HG02973 (cell line): ENCODE results near the gene ME3.
A peak's percentile ranks its signal among the peaks of the same experiment; 100 is the strongest.
"Not testable (repeated sequence)": the region's sequence is repeated elsewhere in the genome, so short reads cannot be mapped to it uniquely, and the experiment has no call there.

Source experiments
- ATAC-seq: cut with Tn5 transposase; IDR thresholded peaks from one replicate; pipeline ENCODE4 v1.9.1; 2021; ENCODE audit warnings: moderate library complexity; ENCODE audit not compliant: unreplicated experiment

Gene ME3

DNA sequence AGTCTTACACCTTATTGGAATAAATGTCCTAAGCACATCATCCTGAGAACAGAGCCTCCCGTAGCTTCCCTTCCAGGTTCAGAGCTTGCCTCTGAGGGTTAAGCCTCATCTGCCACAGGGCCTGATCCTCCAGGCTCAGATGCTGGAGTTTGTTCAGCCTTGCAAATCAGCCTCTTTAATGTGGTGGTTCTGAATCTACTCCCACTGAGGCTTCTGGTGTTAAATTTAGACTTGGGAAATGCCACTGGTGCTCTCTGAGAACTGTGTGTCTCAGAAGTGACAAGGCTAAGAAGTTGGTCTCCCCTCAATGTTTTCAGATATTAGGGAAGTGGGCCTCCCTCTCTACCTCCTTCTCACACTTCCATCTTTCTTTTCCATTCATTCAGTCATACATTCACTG, 229.0 kb downstream of the ME3 start:
- no peak for ATAC-seq

DNA sequence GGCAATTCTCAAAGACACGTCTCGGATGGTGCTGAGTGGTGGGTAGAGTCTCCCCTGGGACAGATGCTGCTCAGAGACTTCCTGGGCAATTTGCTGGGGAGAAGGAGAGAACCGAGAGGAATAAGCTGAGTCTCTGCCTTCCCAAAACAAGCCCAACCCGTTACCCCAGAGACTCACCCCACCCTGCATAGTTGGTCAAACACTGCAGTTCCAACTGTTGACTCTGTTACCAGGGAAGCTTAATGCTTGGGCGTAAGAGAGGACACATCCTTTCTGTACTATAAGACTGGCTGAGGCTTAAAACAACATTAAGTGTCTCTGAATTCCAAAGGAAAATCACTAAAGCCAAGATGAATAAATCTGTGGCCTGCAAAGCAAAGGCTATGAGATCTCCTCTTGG, 229.6 kb downstream of the ME3 start:
- ATAC-seq: no peak

DNA sequence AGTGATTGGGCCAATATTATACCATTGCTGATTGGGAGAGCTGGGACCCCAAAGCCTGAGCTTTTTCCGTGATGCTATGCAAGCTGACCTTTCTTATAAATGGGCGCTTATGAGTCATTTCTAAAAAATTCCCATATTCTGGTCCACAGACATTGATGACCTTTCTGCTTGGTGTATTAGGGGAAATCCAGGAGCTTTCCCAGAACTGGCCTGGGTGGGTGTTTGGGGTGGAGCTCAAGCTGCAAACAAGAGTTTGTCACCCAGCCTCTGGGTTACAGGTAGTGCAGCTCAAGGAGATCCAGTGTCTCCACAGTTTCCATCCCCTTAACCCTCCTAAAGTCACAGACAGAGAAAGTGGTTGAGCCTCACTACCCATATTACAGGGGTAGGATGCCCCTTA, 230.0 kb downstream of the ME3 start:
- ATAC-seq: no peak

DNA sequence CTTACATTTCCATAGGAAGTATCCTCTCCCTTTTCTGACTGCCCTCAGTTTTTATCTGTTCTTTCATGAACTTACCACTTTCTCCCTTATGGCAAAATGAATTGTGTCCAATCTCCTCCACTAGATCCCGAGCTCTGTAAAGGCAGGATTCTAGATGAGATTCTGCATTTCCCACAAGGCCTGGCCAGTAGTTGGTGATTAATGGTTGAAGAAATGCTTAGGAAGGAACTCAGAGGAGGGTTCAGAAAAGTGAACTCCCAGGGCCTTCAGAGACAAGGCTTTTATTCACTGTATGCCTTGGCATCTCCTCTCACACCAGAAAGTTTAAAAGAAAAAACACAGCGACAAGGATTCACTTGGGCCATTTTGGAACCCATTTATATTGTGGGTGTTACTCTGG, 231.6 kb downstream of the ME3 start:
- ATAC-seq: no peak

DNA sequence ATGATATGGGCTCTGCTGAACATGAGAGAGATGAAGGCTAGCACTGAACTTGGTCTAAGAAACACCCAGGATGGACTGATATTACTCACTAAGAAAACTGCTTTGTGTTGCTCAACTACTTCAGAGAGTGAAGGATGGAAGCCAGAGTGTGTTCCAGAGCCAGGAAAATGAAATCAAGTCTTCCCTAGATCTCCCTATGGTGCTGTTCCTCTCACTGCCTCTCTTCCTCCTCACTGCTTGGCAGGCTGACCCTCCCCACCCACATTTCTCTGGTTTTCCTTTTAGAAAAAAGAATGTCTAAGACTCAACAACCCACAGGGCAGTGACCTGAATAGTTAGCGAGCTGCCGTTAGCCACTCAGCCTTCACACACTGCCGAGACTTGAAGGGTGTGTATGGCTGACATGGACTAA, 232.1 kb downstream of the ME3 start:
- ATAC-seq: no peak

DNA sequence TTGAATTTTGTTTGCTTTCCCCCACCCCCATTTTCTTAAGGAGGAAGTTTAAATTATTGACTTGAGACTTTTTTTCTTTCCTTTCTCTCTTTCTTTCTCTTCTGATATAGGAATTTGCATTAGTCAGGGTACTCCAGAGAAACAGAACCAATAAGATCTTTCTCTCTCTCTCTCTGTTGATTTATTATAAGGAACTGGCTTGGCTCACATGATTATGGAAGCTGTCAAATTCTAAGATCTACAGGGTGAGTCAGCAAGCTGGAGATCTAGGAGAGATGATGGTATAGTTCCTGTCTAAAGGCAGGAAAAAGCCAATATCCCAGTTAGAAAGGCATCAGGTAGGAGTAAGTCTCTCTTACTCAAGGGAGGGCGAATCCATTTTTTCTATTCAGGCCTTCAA, 233.7 kb downstream of the ME3 start:
- no peak for ATAC-seq

DNA sequence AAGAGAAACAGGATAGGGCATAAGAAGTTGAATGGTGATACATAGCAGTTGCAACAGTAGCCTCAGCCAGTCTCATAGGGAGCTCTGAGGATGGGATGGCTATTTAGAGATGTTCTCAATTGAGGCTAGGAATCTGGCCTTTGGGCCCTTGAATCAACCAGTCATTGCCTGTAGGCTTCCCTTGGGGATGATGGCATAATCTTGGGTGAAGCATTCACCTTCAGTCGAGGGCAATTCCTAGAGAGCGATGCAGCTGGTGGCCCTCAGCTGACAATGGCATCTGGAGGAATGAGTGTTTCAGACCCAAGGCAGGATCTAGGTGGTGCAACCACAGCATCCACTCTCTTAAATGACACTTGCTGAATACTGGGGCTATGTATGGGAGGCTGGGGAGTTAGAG, 236.7 kb downstream of the ME3 start:
- no peak for ATAC-seq

DNA sequence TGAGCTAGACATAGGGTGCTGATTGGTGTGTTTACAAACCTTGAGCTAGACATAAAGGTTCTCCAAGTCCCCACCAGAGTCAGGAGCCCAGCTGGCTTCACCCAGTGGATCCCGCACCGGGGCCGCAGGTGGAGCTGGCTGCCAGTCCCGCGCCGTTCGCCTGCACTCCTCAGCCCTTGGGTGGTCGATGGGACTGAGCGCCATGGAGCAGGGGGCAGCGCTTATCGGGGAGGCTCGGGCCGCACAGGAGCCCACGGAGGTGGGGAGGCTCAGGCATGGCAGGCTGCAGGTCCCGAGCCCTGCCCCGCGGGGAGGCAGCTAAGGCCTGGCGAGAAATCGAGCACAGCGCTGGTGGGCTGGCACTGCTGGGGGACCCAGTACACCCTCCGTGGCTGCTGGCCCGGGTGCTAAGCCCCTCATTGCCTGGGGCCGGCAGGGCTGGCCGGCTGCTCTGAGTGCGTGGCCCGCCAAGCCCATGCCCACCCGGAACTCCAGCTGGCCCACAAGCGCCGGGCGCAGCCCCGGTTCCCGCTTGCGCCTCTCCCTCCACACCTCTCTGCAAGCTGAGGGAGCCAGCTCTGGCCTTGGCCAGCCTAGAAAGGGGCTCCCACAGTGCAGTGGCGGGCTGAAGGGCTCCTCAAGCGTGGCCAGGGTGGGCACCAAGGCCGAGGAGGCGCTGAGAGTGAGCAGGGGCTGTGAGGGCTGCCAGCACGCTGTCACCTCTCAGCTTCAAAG, 238.9 kb downstream of the ME3 start:
- not testable (repeated sequence) for ATAC-seq

DNA sequence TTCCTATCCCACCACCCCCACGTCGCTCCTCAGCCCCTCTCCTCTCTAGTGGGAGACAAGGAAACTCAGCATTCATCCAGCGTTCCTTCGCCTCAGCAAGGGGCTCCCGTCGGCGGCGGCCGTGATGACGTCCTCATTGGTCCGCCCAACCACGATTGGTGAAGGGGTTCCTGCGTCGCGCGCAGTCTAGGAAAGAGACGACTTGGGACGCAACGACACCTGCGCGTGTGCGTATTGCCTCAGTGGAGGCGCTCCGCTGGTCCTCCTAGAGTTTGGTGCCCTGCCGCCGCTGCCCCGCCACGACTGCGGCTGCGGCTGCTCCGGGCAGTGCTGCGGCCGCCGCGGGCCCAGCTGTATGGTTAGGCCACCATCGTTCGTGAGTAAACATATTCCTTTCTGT, 241.2 kb downstream of the ME3 start:
- no peak for ATAC-seq

DNA sequence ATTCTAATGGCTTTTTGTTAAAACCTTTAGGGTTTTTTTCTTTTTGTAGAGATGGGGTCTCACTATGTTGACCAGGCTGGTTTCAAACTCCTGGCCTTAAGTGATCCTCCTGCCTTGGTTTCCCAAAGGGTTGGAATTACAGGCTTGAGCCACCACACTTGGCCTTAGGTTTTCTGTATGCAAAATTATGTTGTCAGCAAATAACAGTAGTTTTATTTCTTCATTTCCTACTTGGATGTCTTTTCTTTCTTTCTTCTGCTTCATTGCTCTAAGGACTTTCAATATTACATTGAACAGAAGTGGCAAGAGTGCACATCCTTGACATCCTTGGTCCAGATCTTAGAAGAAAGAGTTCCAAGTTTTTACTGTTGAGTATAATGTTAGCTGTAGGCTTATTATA, 245.0 kb downstream of the ME3 start:
- no peak for ATAC-seq

DNA sequence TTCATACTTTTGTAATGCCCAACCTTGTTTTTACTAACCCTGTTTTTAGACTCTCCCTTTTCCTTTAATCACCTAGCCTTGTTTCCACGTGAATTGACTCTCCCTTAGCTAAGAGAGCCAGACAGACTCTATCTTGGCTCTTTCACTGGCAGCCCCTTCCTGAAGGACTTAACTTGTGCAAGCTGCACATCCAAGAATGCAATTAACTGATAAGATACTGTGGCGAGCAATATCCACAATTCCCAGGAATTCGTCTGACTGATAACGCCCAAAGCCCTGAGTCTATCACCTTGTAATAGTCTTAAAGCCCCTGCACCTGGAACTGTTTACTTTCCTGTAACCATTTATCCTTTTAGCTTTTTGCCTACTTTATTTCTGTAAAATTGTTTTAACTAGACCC, 248.9 kb downstream of the ME3 start:
- ATAC-seq: not testable (repeated sequence)

DNA sequence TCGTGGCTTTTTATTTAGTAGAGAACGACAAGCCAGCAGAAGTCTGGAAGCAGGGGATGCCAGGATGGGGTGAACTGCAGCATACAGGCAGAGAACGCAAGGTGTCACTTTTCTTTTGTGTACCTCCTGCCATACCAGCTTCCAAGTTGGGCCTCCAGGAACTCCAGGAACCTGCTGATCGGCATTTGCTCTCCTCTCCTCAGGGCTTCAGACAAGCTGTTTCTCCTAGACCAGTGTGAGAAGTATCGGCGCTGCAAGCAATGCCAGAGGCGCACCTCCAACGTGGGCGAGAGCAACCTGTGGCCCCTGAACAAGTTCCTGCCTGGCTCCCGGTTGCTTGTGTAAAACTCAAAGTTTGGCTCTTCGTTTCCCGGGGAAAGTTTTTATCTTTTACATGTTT, 250.0 kb downstream of the ME3 start:
- ATAC-seq: no peak

DNA sequence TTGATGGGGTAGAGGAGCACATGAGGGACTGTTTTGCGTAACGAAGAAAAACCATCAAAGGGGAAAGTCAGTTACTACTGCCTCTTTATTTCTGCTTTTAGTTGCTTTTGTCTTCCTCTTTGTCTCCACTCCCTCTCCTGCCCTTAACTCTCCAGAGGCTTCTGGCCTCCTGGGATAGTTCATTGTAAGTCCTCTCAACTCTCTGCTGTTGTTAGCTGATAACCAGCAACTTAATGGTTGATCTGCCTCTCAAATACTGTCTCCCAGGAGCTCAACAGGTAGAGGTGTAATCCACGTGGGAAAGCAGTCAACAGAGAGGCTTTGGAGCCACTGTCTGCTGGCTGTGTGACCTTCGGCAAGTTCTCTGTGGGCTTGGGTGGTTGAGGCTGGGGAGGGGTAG, 250.5 kb downstream of the ME3 start:
- ATAC-seq: no peak

DNA sequence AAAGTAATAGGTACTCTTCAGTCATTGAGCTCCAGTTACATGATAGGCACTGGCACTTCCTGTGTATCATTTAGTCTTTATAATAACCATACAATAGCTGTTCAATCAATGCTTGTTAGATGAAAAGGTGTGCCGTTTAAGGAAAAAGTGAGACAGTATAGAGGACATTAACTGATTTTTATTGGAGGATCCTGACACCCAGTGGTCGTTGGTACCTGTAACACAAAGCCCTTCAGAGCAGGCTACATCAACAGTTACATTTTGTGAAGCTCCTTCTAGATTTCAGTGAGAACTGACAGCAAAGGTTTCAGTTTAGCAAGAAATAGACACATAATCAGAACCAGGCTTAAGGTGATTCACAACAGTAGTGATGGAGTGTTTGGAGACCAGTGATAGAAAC, 253.5 kb downstream of the ME3 start:
- ATAC-seq: peak; percentile 46

DNA sequence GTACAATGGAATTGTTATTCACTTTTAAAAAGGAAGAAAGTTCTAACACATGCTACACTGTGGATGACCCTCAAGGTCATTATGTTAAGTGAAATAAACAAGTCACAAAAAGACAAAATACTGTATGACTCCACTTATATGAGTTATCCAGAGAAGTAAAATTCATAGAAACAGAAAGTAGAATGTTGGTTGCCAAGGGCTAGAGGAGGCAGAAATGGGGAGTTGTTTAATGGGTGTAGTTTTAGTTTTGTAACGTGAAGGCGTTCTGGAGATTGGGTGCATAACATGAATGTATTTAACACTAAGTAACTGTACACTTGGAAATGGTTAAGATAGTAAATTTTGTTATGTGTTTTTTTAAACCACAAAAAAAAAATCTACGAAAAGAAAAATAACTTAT, 253.9 kb downstream of the ME3 start:
- ATAC-seq: no peak

DNA sequence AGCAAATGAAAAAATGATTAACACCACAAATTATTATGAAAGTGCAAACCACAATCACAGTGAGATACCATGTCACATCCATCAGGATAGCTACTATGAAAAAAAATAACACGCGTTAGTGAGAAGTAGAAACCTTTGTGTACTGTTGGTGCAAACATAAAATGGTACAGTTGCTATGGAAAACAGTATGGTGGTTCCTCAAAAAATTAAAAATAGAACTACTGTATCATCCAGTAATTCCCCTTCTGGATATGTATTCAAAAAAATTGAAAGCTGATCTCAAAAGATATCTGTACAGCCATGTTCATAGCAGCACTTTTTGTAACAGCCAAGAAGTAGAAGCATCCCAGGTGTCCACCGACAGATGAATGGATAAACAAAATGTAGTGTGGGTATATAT, 254.3 kb downstream of the ME3 start:
- ATAC-seq: no peak

DNA sequence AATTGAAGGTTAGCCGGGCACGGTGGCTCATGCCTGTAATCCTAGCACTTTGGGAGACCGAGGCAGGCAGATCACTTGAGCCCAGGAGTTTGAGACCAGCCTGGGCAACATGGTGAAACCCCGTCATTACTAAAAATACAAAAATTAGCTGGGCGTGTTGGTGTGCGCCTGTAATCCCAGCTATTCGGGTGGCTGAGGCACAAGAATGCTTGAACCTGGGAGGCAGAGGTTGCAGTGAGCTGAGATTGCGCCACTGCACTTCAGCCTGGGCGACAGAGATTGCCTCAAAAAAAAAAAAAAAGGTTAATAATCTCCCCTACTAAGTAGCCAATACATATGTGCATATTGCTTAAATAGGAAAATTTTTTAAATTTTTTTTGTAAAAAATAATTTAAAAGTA, 255.5 kb downstream of the ME3 start:
- not testable (repeated sequence) for ATAC-seq

DNA sequence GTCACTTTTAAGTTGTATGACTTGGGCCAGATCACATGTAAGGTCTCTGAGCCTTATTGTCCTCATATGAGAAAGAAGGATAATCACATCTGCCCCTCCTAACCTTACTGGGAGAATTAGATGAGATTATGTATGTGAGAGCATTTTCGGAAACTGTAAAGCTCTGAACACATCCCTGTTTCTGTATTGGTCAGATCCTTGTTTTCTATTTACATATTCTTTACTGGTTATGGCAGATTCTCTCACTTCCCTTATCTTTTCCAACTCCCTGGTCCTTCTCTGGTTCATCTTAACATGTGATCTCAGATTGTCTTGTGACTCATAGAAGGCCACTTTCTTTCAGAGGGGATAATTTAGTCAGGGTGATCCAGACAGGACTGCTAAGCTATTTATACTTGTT, 255.9 kb downstream of the ME3 start:
- ATAC-seq: no peak

DNA sequence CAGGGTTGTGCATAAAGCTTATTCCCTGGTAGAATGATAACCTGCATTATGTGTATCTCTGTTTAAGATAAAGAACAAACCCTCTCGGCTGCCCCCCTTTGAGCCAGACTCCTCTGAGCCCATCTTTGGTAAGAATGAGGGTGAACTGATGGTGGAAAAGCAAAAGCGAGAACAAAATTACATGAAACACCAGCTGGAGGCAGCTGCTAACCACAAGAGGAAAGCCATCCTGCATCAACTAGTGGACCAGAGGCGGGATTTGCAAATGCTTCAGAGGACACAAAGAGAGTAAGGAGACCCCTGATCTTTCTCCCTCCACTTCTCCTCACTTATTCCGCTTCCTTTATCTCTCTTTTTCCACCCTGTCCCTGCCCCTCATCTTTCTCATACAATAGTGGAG, 257.4 kb downstream of the ME3 start:
- no peak for ATAC-seq

DNA sequence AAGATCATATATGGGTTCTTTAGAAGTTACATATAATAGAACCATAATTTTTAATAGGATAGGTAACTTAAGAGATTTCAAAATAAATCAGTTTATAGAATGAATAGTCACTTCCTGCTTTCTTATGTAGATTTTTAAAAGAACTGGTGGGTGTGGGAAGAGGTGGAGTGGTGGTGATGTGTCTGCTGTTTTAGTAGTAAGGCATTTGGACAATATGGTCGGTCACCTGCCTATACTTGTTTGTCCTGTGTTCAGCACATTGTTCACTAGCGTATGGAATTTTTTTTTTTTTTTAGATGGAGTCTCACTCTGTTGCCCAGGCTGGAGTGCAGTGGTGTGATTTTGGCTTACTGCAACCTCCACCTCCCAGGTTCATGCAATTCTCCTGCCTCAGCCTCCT, 258.4 kb downstream of the ME3 start:
- ATAC-seq: no peak

DNA sequence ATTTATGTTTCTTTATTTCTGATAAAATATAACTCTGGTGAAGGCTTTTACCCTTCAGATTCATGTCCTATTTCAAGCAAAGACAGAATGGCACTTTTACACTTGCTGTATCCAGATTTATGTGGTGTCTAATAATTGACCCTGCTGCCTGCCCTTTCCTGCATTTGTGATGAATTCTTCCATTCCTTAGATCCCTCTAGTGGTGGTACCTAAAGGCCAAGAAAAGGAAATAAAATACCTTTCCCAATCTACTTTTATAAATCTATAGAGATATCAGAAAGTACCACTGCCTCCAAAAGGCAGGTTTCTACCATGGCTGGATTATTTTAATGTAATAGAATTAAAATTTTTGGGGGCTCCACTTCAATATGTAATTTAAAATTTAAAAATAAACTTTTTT, 263.6 kb downstream of the ME3 start:
- ATAC-seq: no peak

DNA sequence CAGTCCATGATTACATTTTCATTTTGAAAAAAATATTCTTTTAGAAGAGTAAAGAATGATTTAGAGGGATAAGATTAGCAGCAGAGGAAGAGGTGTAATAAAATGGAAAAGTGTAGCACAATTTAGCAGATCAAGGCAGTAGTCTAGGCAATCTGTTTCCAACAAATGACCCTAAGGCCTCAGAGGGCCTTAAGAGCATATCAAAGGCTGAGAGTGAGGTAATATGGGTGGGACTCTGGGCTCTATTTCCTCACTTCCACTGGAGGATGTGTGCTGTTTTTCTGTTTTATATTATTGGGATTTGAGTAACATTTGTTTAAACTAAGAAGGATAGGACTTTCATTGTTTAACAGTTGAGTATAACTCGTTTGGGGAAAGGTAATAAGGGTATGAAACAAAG, 269.0 kb downstream of the ME3 start:
- ATAC-seq: no peak

DNA sequence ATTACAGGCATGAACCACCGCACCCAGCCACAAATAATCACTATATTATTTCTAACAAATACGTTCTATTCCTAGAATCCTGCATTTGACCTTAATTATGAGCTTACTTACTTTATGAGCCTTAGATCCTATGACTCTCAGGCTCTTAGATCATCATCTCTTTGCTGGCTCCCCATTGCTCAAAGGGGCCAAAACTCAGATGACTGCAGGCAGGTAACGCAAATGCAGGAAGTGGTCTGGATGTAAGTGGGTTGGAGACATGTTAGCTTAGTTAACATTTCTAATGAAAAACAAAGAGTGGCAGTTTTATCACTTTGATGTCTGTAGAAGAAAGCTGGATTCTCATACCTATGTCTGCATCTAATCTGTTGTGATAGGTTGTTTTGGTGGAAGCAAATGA, 274.3 kb downstream of the ME3 start:
- no peak for ATAC-seq
